HUES48 (cell line): ENCODE data around the gene SMIM41.

Experiments used
- H3K27ac ChIP-seq: one replicate; pipeline ENCODE4 v1.7.0; 2013; ENCODE audit warnings: low read depth, low read length, inconsistent platforms
- H3K27me3 ChIP-seq: 2 replicates; pipeline ENCODE4 v1.6.1; 2013; ENCODE audit warnings: mild to moderate bottlenecking, low read length; ENCODE audit not compliant: control insufficient read depth, insufficient read depth
- H3K36me3 ChIP-seq: 2 replicates; pipeline ENCODE4 v1.6.1; 2013; ENCODE audit warnings: low read length; ENCODE audit not compliant: control insufficient read depth, insufficient read depth
- H3K4me1 ChIP-seq: 2 replicates; pipeline ENCODE4 v1.6.1; 2013; ENCODE audit warnings: mild to moderate bottlenecking, low read length; ENCODE audit not compliant: control insufficient read depth, insufficient read depth
- H3K4me3 ChIP-seq: 2 replicates; pipeline ENCODE4 v1.5.1; 2013; ENCODE audit warnings: mild to moderate bottlenecking, low read depth, low read length
- H3K9ac ChIP-seq: 2 replicates; pipeline ENCODE4 v1.6.1; 2013; ENCODE audit warnings: mild to moderate bottlenecking, low read depth, low read length, moderate library complexity
- H3K9me3 ChIP-seq: 2 replicates; pipeline ENCODE4 v1.6.1; 2013; ENCODE audit warnings: low read length; ENCODE audit not compliant: control insufficient read depth, insufficient read depth

SMIM41 gene

GRCh38 chr12:52145228-52146088, 66.0 kb downstream of the SMIM41 start:
- Histone ChIP-seq H3K9me3 (no peaks in the 10 kb centered on the region), H3K36me3 (no peaks in the 10 kb centered on the region), H3K4me3 (no peak overlapping the region), H3K4me1 (peaks cover 13% of the 10 kb centered on the region; the same call in 1 of the 2 replicates), H3K27me3 (no peaks in the 10 kb centered on the region), H3K27ac (no peak overlapping the region), H3K9ac (no peak overlapping the region)

GRCh38 chr12:52146089-52146821, 66.8 kb downstream of the SMIM41 start:
- Histone ChIP-seq H3K27ac (no peak overlapping the region), H3K4me3 (no peak overlapping the region), H3K27me3 (no peaks in the 10 kb centered on the region), H3K4me1 (peaks cover 13% of the 10 kb centered on the region; the same call in 1 of the 2 replicates), H3K9ac (no peak overlapping the region), H3K9me3 (no peaks in the 10 kb centered on the region), H3K36me3 (no peaks in the 10 kb centered on the region)

- H3K4me3 ChIP-seq, result no peak overlapping the region
- no peaks in the 10 kb centered on the region for H3K9me3 ChIP-seq
- no peak overlapping the region for H3K27ac ChIP-seq
- H3K36me3 ChIP-seq, result no peaks in the 10 kb centered on the region
- H3K27me3 ChIP-seq, result no peaks in the 10 kb centered on the region
- no peak overlapping the region for H3K9ac ChIP-seq
- peaks cover 13% of the 10 kb centered on the region; the same call in 1 of the 2 replicates for H3K4me1 ChIP-seq
Measured at GRCh38 chr12:52146822-52147366, 67.4 kb downstream of the SMIM41 start.

GRCh38 chr12:52147367-52147963, 68.0 kb downstream of the SMIM41 start:
- no peaks in the 10 kb centered on the region for H3K9me3 ChIP-seq
- peaks cover 13% of the 10 kb centered on the region; the same call in 1 of the 2 replicates for H3K4me1 ChIP-seq
- H3K36me3 ChIP-seq, result no peaks in the 10 kb centered on the region
- H3K27me3 ChIP-seq, result no peaks in the 10 kb centered on the region
- peak overlapping the region; percentile 37 for H3K27ac ChIP-seq
- no peak overlapping the region for H3K9ac ChIP-seq
- no peak overlapping the region for H3K4me3 ChIP-seq

- H3K36me3 ChIP-seq, result no peaks in the 10 kb centered on the region
- H3K4me1 ChIP-seq, result peaks cover 13% of the 10 kb centered on the region; the same call in 1 of the 2 replicates
- peak overlapping the region; percentile 37 for H3K27ac ChIP-seq
- no peaks in the 10 kb centered on the region for H3K9me3 ChIP-seq
- no peaks in the 10 kb centered on the region for H3K27me3 ChIP-seq
- no peak overlapping the region for H3K9ac ChIP-seq
- H3K4me3 ChIP-seq, result no peak overlapping the region
Measured at GRCh38 chr12:52147964-52148463, 68.5 kb downstream of the SMIM41 start.

GRCh38 chr12:52148464-52149181, 69.1 kb downstream of the SMIM41 start:
- Histone ChIP-seq H3K36me3 (no peaks in the 10 kb centered on the region), H3K27ac (peak overlapping the region; percentile 12), H3K4me3 (no peak overlapping the region), H3K9ac (peak overlapping the region; percentile 23; the same call in 1 of the 2 replicates), H3K4me1 (peaks cover 13% of the 10 kb centered on the region; the same call in 1 of the 2 replicates), H3K27me3 (no peaks in the 10 kb centered on the region), H3K9me3 (no peaks in the 10 kb centered on the region)

GRCh38 chr12:52149182-52149641, 69.7 kb downstream of the SMIM41 start:
- H3K9me3 ChIP-seq, result no peaks in the 10 kb centered on the region
- H3K4me1 ChIP-seq, result peaks cover 13% of the 10 kb centered on the region; the same call in 1 of the 2 replicates
- no peak overlapping the region for H3K4me3 ChIP-seq
- H3K9ac ChIP-seq, result peak overlapping the region; percentile 23; the same call in 1 of the 2 replicates
- H3K27ac ChIP-seq, result peak overlapping the region; percentile 12
- no peaks in the 10 kb centered on the region for H3K27me3 ChIP-seq
- H3K36me3 ChIP-seq, result no peaks in the 10 kb centered on the region

GRCh38 chr12:52149651-52150241, 70.2 kb downstream of the SMIM41 start:
- Histone ChIP-seq H3K27me3 (no peaks in the 10 kb centered on the region), H3K4me1 (peaks cover 13% of the 10 kb centered on the region; the same call in 1 of the 2 replicates), H3K36me3 (no peaks in the 10 kb centered on the region), H3K9me3 (no peaks in the 10 kb centered on the region), H3K4me3 (no peak overlapping the region), H3K27ac (no peak overlapping the region), H3K9ac (no peak overlapping the region)

GRCh38 chr12:52151153-52151836, 71.8 kb downstream of the SMIM41 start:
- H3K36me3 ChIP-seq, result no peaks in the 10 kb centered on the region
- H3K4me3 ChIP-seq, result no peak overlapping the region
- H3K9ac ChIP-seq, result no peak overlapping the region
- H3K27ac ChIP-seq, result no peak overlapping the region
- H3K27me3 ChIP-seq, result no peaks in the 10 kb centered on the region
- no peaks in the 10 kb centered on the region for H3K9me3 ChIP-seq
- peaks cover 8% of the 10 kb centered on the region; the same call in 1 of the 2 replicates for H3K4me1 ChIP-seq
